ENCODE data around the gene ALDH3A1. TPM values are rescaled to one million over a fixed set of nuclear protein-coding genes. Genes with fewer than 3 reads are reported as not detected.

The ALDH3A1 gene
- total and polyA plus RNA-seq, 10 of the 15 experiments (the other 5 are each of a cell fraction or from before 2014, with no cell fraction given): 0.20 TPM; not detected in 9

DNA sequence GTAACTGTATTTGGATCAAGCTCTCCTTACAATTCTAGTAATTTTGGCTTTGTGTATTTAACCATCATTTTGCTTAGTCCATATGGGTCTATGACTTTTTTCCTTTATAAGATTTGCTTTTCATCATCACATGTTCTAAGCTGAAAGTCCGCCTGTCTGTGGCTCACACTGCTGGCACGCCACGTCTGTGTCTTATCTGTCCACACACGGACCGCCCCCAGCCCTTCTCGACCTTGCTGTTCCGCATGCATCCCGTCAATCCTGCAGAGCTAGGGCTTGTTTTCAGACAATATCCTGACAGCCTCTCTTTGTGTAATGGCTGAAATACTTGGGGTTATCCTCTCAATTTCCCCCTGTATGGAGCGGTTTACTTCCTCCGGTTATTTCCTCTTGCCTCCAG, 8.4 kb upstream of the ALDH3A1 start:
- H3K4me2 ChIP-seq (ENCODE audit: control insufficient read depth, insufficient read depth): no peak overlapping the region
- H2AFZ ChIP-seq (ENCODE audit: control insufficient read depth, low read depth, low read length): no peak overlapping the region
- no peaks in the 10 kb centered on the region for H3K27me3 ChIP-seq (replicated peaks in 1 of 2; ENCODE audit: control insufficient read depth in 2 of 2, insufficient read depth in 2 of 2, low read length in 1 of 2)
- ATAC-seq: no peak
- no peaks in the 10 kb centered on the region for H3K36me3 ChIP-seq (ENCODE audit: control insufficient read depth in 2 of 2, insufficient read depth in 2 of 2, low read length in 1 of 2)
- no peaks in the 10 kb centered on the region for H3K79me2 ChIP-seq (ENCODE audit: control insufficient read depth, insufficient read depth, low read length)
- no TSS peak for BruUV-seq (replicated peaks)
- SMC1A ChIA-PET (ENCODE audit: uncharacterized antibody, unreplicated experiment): no interaction called here
- DNase-seq (ENCODE audit: low read depth, low spot score): no peak
- in situ Hi-C loops (cut with MboI) (no loop called here), intact Hi-C loops (cut with micrococcal nuclease; ENCODE audit: unreplicated experiment) (no loop called here)
- H3K4me1 ChIP-seq (ENCODE audit: control insufficient read depth, insufficient read depth, low read length): peaks cover 31% of the 10 kb centered on the region
- CTCF ChIA-PET: interaction anchor here (0.9 to 2.3 kb wide), 3 partner anchors 8 to 110 kb away, joined by 4 to 11 read pairs (median 7); no protein-coding TSS in a partner anchor
- H3K9me3 ChIP-seq (replicated peaks; ENCODE audit: control insufficient read depth, insufficient read depth, low read length): no peaks in the 10 kb centered on the region
- no peak overlapping the region for H3K27ac ChIP-seq (ENCODE audit: control insufficient read depth, insufficient read depth)
- H3K4me3 ChIP-seq: no peak overlapping the region
- H3K9ac ChIP-seq (ENCODE audit: control insufficient read depth, insufficient read depth, low read length): no peak overlapping the region
- RAD21 ChIA-PET (ENCODE audit: unreplicated experiment): no interaction called here
- WGBS (ENCODE audit: insufficient coverage, insufficient replicate concordance, low lambda C conversion rate, missing lambda C conversion rate): 94% methylated on average over 9 of the region's 10 CpGs
- POLR2A ChIA-PET: interaction anchor here (0.6 kb wide), 1 partner anchor 24 kb away, joined by 3 read pairs; no protein-coding TSS in a partner anchor
- H4K20me1 ChIP-seq (ENCODE audit: control insufficient read depth, insufficient read depth): no peaks in the 10 kb centered on the region
- no peak for FAIRE-seq
- TF ChIP-seq BCL3 (IDR thresholded peaks at IDR 0.05; ENCODE audit: borderline replicate concordance, insufficient read depth, low read depth, low read length, poor library complexity, severe bottlenecking): no peak
- no peak for TF ChIP-seq TARDBP (IDR thresholded peaks at IDR 0.05; ENCODE audit: borderline replicate concordance)
- TF ChIP-seq SREBF2 (IDR thresholded peaks at IDR 0.05; ENCODE audit: low read length): no peak
- no peak for TF ChIP-seq ZBTB40 (IDR thresholded peaks at IDR 0.05; ENCODE audit: borderline replicate concordance)
- TF ChIP-seq SREBF1 (IDR thresholded peaks at IDR 0.05; ENCODE audit: low read length): no peak
- TF ChIP-seq STAT3 (IDR thresholded peaks at IDR 0.05; ENCODE audit: low read depth, low read length): no peak
- TF ChIP-seq, protein P1, sequence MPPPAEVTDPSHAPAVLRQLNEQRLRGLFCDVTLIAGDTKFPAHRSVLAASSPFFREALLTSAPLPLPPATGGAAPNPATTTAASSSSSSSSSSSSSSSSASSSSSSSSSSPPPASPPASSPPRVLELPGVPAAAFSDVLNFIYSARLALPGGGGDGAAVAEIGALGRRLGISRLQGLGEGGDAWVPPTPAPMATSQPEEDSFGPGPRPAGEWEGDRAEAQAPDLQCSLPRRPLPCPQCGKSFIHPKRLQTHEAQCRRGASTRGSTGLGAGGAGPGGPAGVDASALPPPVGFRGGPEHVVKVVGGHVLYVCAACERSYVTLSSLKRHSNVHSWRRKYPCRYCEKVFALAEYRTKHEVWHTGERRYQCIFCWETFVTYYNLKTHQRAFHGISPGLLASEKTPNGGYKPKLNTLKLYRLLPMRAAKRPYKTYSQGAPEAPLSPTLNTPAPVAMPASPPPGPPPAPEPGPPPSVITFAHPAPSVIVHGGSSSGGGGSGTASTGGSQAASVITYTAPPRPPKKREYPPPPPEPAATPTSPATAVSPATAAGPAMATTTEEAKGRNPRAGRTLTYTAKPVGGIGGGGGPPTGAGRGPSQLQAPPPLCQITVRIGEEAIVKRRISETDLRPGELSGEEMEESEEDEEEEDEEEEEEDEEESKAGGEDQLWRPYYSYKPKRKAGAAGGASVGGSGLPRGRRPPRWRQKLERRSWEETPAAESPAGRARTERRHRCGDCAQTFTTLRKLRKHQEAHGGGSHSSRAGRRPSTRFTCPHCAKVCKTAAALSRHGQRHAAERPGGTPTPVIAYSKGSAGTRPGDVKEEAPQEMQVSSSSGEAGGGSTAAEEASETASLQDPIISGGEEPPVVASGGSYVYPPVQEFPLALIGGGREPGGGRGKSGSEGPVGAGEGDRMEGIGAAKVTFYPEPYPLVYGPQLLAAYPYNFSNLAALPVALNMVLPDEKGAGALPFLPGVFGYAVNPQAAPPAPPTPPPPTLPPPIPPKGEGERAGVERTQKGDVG (CRISPR knock-in tag; IDR thresholded peaks at IDR 0.05): no peak
- no peak for TF ChIP-seq EGR1 (IDR thresholded peaks at IDR 0.05; ENCODE audit: borderline replicate concordance in 1 of 2, low read depth in 2 of 2, low read length in 2 of 2)
- TF ChIP-seq FOXK2 (IDR thresholded peaks at IDR 0.05): no peak
- no peak for TF ChIP-seq EED (IDR thresholded peaks at IDR 0.05; ENCODE audit: low read depth)
- TF ChIP-seq IKZF2 (IDR thresholded peaks at IDR 0.05): no peak
- TF ChIP-seq MYC (IDR thresholded peaks at IDR 0.05; ENCODE audit: insufficient read depth, insufficient read length, insufficient replicate concordance, low read length, severe bottlenecking): no peak
- no peak for TF ChIP-seq RAD51 (IDR thresholded peaks at IDR 0.05)

All from GM12878 (cell line).